Parathyroid adenoma (tissue), 2 donors: ENCODE results near the gene CFB.
A peak's percentile ranks its signal among the peaks of the same experiment; 100 is the strongest.

Experiments
- H2AFZ ChIP-seq: fragments of 300-600 bp; sonication (generic); one replicate; pipeline ENCODE4 v1.7.0; 2017; ENCODE audit warnings: antibody characterized with exemption, mild to moderate bottlenecking
- H3K27ac ChIP-seq: fragments of 300-600 bp; sonication (generic); one replicate; pipeline ENCODE4 v1.7.0; 2017
- H3K27me3 ChIP-seq: fragments of 300-600 bp; sonication (generic); one replicate; pipeline ENCODE4 v1.7.0; 2017; ENCODE audit warnings: low read length; ENCODE audit not compliant: control insufficient read depth, insufficient read depth
- H3K36me3 ChIP-seq: fragments of 300-600 bp; sonication (generic); one replicate; pipeline ENCODE4 v1.7.0; 2017; ENCODE audit warnings: low read length; ENCODE audit not compliant: control insufficient read depth, insufficient read depth
- H3K4me1 ChIP-seq: fragments of 300-600 bp; sonication (generic); one replicate; pipeline ENCODE4 v1.7.0; 2017; ENCODE audit warnings: control low read depth
- H3K4me2 ChIP-seq: fragments of 300-600 bp; sonication (generic); one replicate; pipeline ENCODE4 v1.7.0; 2017; ENCODE audit warnings: low read length
- H3K4me3 ChIP-seq: fragments of 300-600 bp; sonication (generic); one replicate; pipeline ENCODE4 v1.7.0; 2017; ENCODE audit warnings: low read depth, low read length
- H3K79me2 ChIP-seq: fragments of 300-600 bp; sonication (generic); one replicate; pipeline ENCODE4 v1.7.0; 2017; ENCODE audit warnings: control low read depth
- H3K9ac ChIP-seq: fragments of 300-600 bp; sonication (generic); one replicate; pipeline ENCODE4 v1.7.0; 2017; ENCODE audit warnings: mild to moderate bottlenecking
- H3K9me3 ChIP-seq: fragments of 300-600 bp; sonication (generic); one replicate; pipeline ENCODE4 v1.7.0; 2017; ENCODE audit warnings: low read length; ENCODE audit not compliant: control insufficient read depth
- CTCF ChIP-seq: fragments of 300-600 bp; sonication (generic); IDR thresholded peaks from one replicate; pipeline ENCODE4 v1.7.0; 2017; ENCODE audit warnings: antibody characterized with exemption, mild to moderate bottlenecking
- donor health status: primary hyperparathyroidism.

Gene CFB

DNA sequence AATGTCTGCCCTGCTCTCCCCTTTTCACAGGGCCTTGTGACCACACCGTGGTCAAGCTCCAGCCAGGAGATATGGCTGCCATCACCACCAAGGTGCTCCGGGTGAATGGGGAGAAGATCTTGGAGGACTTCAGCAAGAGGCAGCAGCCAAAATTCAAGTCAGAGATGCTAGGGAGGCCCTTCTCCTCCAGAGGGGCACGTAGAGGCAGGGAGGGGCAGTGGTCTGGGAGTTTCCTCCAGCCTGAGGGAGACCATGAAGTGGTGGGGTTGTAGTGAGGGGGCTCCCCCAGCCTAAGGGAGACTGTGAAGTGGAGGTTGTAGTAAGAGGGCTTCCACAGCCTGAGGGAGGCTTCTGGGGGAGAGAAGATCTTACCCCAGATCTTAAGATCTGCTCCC, 22.0 kb downstream of the CFB start:
- no peak overlapping the region for H3K27ac ChIP-seq
- no peaks in the 10 kb centered on the region for H3K36me3 ChIP-seq
- no peaks in the 10 kb centered on the region for H3K27me3 ChIP-seq

GRCh38 chr6:31968326-31968725, 22.4 kb downstream of the CFB start:
- H3K36me3 ChIP-seq, result no peaks in the 10 kb centered on the region
- no peak for TF ChIP-seq CTCF

More for the DNA sequence above, 22.0 kb downstream of the CFB start:
- no peak overlapping the region for H3K4me3 ChIP-seq
- H3K4me2 ChIP-seq, result no peak overlapping the region
- no peak for TF ChIP-seq CTCF
- H3K4me1 ChIP-seq, result peaks cover 13% of the 10 kb centered on the region
- H3K9ac ChIP-seq, result no peak overlapping the region
- no peak overlapping the region for H2AFZ ChIP-seq
- peaks cover 4% of the 10 kb centered on the region for H3K79me2 ChIP-seq
- no peaks in the 10 kb centered on the region for H3K9me3 ChIP-seq

GRCh38 chr6:31968791-31969711, 23.2 kb downstream of the CFB start:
- no peak for TF ChIP-seq CTCF

More at GRCh38 chr6:31968326-31968725, 22.4 kb downstream of the CFB start:
- Histone ChIP-seq H3K4me1 (peaks cover 15% of the 10 kb centered on the region), H3K27me3 (no peaks in the 10 kb centered on the region), H3K9me3 (no peaks in the 10 kb centered on the region), H3K27ac (no peak overlapping the region), H3K4me2 (no peak overlapping the region), H3K79me2 (peaks cover 8% of the 10 kb centered on the region), H3K9ac (no peak overlapping the region), H3K4me3 (no peak overlapping the region), H2AFZ (no peak overlapping the region)

DNA sequence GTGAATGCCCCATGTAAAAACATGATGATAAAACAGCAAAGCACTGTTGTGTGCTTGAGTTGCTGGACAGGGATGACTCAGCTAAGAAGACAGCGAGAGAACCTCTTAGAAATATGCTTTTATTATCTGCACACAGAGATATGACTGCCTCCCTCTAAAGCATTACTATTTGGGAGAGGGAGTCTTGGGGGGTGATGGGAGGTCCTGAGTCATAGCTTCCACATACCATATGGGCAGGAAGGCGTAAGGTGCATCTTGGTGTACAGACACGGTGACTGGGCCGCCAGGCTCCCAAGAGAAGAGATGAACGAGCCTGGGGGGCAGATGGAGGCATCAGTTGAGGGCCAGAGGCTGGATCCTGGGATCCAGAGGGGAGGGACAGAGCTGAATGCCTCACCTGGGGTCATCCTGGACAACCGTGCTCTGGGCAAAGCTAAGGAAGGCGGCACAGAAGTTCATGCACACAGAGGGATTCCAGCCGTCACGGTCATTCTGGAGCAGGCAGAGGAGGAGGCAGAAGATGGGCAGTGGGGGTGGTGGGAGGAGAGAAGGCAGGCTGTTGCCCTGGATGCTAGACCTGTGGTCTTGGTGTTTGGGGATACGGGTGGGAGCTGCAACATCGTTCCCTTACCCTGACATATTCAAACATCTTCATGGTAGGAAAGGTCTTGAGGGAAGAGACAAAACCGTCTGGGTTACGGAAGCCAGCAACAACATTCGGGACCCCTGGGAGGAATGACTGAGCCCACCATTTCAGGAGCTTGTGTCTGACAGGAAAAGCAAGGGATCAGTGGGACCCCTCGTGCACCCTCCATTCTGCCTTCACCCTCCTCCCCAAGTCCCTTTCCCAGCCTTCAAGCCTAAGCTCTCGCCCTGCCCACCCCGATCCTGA, 24.1 kb downstream of the CFB start:
- peaks cover 15% of the 10 kb centered on the region for H3K4me1 ChIP-seq
- H3K27ac ChIP-seq, result no peak overlapping the region
- no peak overlapping the region for H3K4me3 ChIP-seq
- H3K27me3 ChIP-seq, result no peaks in the 10 kb centered on the region
- peaks cover 14% of the 10 kb centered on the region for H3K79me2 ChIP-seq
- H3K9ac ChIP-seq, result no peak overlapping the region
- peak overlapping the region; percentile 87 for H3K4me2 ChIP-seq
- no peak for TF ChIP-seq CTCF
- no peak overlapping the region for H2AFZ ChIP-seq
- no peaks in the 10 kb centered on the region for H3K36me3 ChIP-seq
- H3K9me3 ChIP-seq, result no peaks in the 10 kb centered on the region

More at GRCh38 chr6:31968791-31969711, 23.2 kb downstream of the CFB start:
- Histone ChIP-seq H3K4me1 (peaks cover 15% of the 10 kb centered on the region), H3K27me3 (no peaks in the 10 kb centered on the region), H3K79me2 (peaks cover 14% of the 10 kb centered on the region), H2AFZ (no peak overlapping the region), H3K4me2 (no peak overlapping the region), H3K27ac (no peak overlapping the region), H3K9ac (no peak overlapping the region), H3K36me3 (no peaks in the 10 kb centered on the region), H3K9me3 (no peaks in the 10 kb centered on the region), H3K4me3 (no peak overlapping the region)
